ENCODE measurements around the gene PPP2R5B.

PPP2R5B gene

DNA sequence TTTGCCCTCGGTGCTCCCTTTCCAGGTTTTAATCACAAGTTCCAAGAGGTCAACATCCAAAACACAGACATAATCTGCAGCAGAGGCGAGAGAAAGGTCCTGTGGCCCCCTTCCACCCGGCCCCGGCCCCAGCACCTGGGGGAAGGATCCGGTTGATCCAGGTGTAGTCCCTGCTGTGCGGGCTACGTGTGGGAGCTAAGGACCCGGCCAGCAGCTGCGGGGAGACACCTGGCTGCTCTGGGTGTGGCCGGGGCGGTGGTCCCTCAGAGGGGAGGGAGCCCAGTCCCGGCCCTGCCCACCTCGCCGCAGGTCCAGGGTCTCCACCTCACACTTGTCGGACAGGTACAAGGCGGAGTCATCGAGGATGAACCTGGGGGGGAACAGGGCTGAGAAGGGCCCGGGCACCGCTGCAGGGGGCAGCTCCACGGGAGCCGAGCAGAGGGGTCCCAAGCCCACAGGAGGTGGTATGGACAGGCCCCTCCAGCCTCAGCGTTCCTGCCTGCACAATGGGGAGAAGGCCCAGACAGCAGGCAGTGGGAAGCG is 21.1 kb upstream of the PPP2R5B start:
- Histone ChIP-seq H3K4me3 (ENCODE audit: low read depth, low read length) (no peak overlapping the region), H3K27me3 (ENCODE audit: control insufficient read depth, insufficient read depth, low read length) (no peaks in the 10 kb centered on the region), H3K36me3 (ENCODE audit: control insufficient read depth, insufficient read depth, low read length) (no peaks in the 10 kb centered on the region), H3K4me1 (no peaks in the 10 kb centered on the region), H3K9me3 (ENCODE audit: control insufficient read depth, low read length) (no peaks in the 10 kb centered on the region), H3K9ac (no peak overlapping the region), H3K79me2 (no peaks in the 10 kb centered on the region), H2AFZ (no peak overlapping the region), H3K4me2 (ENCODE audit: low read length) (no peak overlapping the region), H3K27ac (no peak overlapping the region)
- TF ChIP-seq, protein P1, sequence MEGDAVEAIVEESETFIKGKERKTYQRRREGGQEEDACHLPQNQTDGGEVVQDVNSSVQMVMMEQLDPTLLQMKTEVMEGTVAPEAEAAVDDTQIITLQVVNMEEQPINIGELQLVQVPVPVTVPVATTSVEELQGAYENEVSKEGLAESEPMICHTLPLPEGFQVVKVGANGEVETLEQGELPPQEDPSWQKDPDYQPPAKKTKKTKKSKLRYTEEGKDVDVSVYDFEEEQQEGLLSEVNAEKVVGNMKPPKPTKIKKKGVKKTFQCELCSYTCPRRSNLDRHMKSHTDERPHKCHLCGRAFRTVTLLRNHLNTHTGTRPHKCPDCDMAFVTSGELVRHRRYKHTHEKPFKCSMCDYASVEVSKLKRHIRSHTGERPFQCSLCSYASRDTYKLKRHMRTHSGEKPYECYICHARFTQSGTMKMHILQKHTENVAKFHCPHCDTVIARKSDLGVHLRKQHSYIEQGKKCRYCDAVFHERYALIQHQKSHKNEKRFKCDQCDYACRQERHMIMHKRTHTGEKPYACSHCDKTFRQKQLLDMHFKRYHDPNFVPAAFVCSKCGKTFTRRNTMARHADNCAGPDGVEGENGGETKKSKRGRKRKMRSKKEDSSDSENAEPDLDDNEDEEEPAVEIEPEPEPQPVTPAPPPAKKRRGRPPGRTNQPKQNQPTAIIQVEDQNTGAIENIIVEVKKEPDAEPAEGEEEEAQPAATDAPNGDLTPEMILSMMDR (IDR thresholded peaks at IDR 0.05) = no peak

DNA sequence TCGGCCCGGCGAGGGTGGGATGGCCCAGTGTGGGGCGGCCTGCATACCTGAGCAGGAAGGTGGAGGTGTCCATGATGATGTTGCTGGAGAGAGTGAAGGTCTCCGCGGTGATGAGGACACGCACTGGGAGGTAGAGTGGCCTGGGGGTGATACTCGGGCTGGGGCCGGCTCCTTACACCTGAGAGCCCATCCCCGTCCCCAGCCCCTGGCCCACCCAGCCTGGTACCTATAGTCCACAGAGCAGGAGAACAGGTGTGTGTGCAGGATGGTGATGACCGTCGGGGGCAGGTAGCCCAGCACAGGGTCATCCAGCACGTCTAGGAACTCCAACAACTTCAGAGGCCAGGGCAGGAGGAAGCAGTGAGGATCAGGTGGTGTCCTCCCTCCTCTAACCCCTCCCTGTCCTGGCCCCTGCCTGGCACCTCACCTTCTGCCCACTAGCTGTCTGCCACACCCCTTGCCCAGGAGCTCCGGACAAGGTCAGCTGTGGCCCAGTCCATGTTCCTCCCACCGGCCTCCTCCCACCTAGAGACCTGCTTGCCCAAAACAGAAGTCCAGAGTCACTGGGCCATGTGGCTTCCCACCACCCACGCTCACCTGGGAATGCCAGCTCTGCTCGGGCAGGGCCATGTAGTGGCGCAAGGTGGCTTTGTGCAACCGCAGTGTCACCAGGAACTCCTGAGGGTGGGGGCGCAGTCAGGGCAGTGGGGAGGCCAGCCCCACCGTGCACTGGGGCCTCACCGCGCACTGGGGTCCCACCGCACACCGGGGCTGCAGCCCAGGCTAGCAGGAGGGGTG is 18.8 kb upstream of the PPP2R5B start:
- no peak overlapping the region for H3K9ac ChIP-seq
- H3K36me3 ChIP-seq (ENCODE audit: control insufficient read depth, insufficient read depth, low read length) = no peaks in the 10 kb centered on the region
- no peaks in the 10 kb centered on the region for H3K79me2 ChIP-seq
- no peak overlapping the region for H3K4me3 ChIP-seq (ENCODE audit: low read depth, low read length)
- no peak overlapping the region for H3K4me2 ChIP-seq (ENCODE audit: low read length)
- H3K9me3 ChIP-seq (ENCODE audit: control insufficient read depth, low read length) = no peaks in the 10 kb centered on the region
- H3K27me3 ChIP-seq (ENCODE audit: control insufficient read depth, insufficient read depth, low read length) = no peaks in the 10 kb centered on the region
- H2AFZ ChIP-seq = no peak overlapping the region
- no peak overlapping the region for H3K27ac ChIP-seq
- TF ChIP-seq, protein P1 (IDR thresholded peaks at IDR 0.05) = no peak
- H3K4me1 ChIP-seq = no peaks in the 10 kb centered on the region

DNA sequence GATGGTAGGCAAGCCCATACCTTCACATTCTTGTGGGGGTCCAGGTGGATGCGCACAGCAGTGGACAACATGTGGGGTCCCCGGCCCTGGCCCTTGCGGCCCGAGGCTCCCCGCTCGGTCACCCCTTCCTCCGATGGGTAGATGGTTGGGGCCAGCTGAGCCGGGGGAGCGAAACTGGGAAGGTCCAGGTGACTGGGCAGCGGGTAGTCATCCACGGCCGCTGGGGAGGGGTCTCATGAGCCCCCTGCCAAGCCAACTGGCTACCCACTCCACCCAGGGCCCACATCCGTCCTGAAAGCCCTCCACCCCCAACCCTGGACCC is 18.2 kb upstream of the PPP2R5B start:
- Histone ChIP-seq H3K27ac (no peak overlapping the region), H3K4me2 (ENCODE audit: low read length) (no peak overlapping the region), H3K4me3 (ENCODE audit: low read depth, low read length) (no peak overlapping the region), H3K27me3 (ENCODE audit: control insufficient read depth, insufficient read depth, low read length) (no peaks in the 10 kb centered on the region), H3K9me3 (ENCODE audit: control insufficient read depth, low read length) (no peaks in the 10 kb centered on the region), H3K4me1 (no peaks in the 10 kb centered on the region), H2AFZ (no peak overlapping the region), H3K36me3 (ENCODE audit: control insufficient read depth, insufficient read depth, low read length) (no peaks in the 10 kb centered on the region), H3K79me2 (no peaks in the 10 kb centered on the region), H3K9ac (no peak overlapping the region)
- TF ChIP-seq, protein P1 (IDR thresholded peaks at IDR 0.05) = no peak

DNA sequence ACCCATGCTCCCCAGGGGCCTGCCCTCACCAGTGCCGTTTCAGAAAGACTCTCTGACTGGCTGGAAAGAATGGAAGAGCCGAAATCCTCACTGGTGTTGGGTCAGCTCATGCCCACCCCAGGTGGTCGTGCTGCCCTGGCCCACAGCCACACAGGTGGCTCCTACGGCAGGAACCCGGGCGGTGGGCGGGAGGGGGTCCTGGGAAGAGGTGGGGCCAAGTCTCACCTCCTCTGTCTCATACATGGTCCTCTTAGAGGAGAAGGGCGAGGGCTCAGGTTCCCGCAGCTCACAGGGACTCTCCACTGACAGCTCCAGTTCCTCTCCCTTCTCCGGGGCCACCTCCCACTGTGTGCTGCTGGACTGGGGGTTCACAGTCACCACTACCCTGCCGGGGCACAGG is 15.7 kb upstream of the PPP2R5B start:
- Histone ChIP-seq H3K4me1 (no peaks in the 10 kb centered on the region), H3K79me2 (no peaks in the 10 kb centered on the region), H3K27ac (no peak overlapping the region), H3K4me2 (ENCODE audit: low read length) (no peak overlapping the region), H3K9me3 (ENCODE audit: control insufficient read depth, low read length) (no peaks in the 10 kb centered on the region), H3K27me3 (ENCODE audit: control insufficient read depth, insufficient read depth, low read length) (no peaks in the 10 kb centered on the region), H3K9ac (no peak overlapping the region), H3K4me3 (ENCODE audit: low read depth, low read length) (no peak overlapping the region), H3K36me3 (ENCODE audit: control insufficient read depth, insufficient read depth, low read length) (no peaks in the 10 kb centered on the region), H2AFZ (no peak overlapping the region)
- TF ChIP-seq, protein P1 (IDR thresholded peaks at IDR 0.05) = no peak

All from parathyroid adenoma (tissue), 2 donors.